ENCODE data around the gene SCUBE1. TPM values are rescaled to one million over a fixed set of nuclear protein-coding genes. Genes with fewer than 3 reads are reported as not detected.

Gene SCUBE1
- total RNA-seq, 1 experiment from 2014 or later = 3.9 TPM

GRCh38 chr22:43341565-43341964 is 1.6 kb downstream of the SCUBE1 start (continued):
- no peak for TF ChIP-seq ZBTB33 (IDR thresholded peaks at IDR 0.05; ENCODE audit: extremely low read depth, insufficient replicate concordance, low read length)
- TF ChIP-seq ZFX (IDR thresholded peaks at IDR 0.05) = no peak
- TF ChIP-seq EZH2 (IDR thresholded peaks at IDR 0.05) = no peak
- TF ChIP-seq, protein P1, sequence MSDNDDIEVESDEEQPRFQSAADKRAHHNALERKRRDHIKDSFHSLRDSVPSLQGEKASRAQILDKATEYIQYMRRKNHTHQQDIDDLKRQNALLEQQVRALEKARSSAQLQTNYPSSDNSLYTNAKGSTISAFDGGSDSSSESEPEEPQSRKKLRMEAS (IDR thresholded peaks at IDR 0.05) = no peak
- TF ChIP-seq CBX3 (IDR thresholded peaks at IDR 0.05; ENCODE audit: low read depth) = no peak

DNA sequence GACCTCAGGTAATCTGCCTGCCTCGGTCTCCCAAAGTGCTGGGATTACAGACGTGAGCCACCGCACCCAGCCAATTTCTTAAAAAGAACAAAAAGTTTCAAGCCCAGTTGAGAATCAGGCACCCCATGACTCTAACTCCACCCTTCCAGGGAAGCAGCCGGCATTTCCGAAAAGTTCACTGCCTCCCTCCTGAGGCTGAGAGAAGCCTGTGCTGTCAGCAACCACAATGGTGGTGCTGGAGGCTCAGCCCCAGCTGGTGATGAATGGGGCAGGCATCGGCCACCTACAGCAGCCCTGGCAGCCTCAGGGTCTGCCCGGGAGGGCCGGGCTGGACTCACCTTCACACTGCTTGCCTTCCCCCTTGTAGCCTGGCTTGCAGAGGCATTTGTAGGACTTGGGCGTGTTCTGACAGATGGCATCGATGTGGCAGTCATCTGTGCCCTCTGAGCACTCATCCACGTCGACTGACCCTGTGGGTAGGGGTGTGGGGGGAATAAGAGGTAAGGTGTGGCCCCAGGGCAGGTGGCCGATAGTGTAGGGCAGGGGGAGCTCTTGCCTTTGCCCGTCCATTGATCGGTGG is 4.3 kb downstream of the SCUBE1 start:
- no peaks in the 10 kb centered on the region for H3K36me3 ChIP-seq (ENCODE audit: control insufficient read depth in 1 of 2, insufficient read depth in 2 of 2, low read length in 2 of 2)
- ChIA-PET CTCF (no interaction called here), RAD21 (ENCODE audit: low non-redundant PET in 1 of 2, low total read pairs in 2 of 2, uncharacterized antibody in 2 of 2, unreplicated experiment in 2 of 2) (no interaction called here), POLR2A (no interaction called here)
- BruUV-seq (replicated peaks) = no TSS peak
- H3K9me3 ChIP-seq (ENCODE audit: control insufficient read depth in 1 of 2, insufficient read depth in 1 of 2, low read depth in 1 of 2, low read length in 2 of 2) = no peaks in the 10 kb centered on the region
- H4K20me1 ChIP-seq (ENCODE audit: insufficient read depth) = no peaks in the 10 kb centered on the region
- H3K27me3 ChIP-seq (ENCODE audit: insufficient read depth, low read length) = 0 out of 2 replicates have a peak, but pooled peaks cover 2% of the 10 kb centered on the region
- no peak overlapping the region for H3K9ac ChIP-seq (ENCODE audit: low read length)
- H3K4me2 ChIP-seq (ENCODE audit: low read length) = no peak overlapping the region
- intact Hi-C loops (cut with micrococcal nuclease) = no loop called here
- TF ChIP-seq ZFX (IDR thresholded peaks at IDR 0.05) (no peak), YY1 (IDR thresholded peaks at IDR 0.05; ENCODE audit: extremely low read depth, insufficient replicate concordance, low read depth, low read length) (no peak)
- ATAC-seq (no peak), DNase-seq (ENCODE audit: low read depth, low spot score) (no peak)
- H3K4me3 ChIP-seq (replicated peaks in 1 of 2; ENCODE audit: low read depth in 1 of 2, low read length in 2 of 2) = no peak overlapping the region
- H3K4me1 ChIP-seq (ENCODE audit: control insufficient read depth in 1 of 2, insufficient read depth in 2 of 2, low read length in 2 of 2) = 0 out of 4 replicates have a peak, but pooled peaks cover 0 to 2% of the 10 kb centered on the region in 2 experiments
- no peaks in the 10 kb centered on the region for H3K9me2 ChIP-seq (ENCODE audit: insufficient read depth)
- no peaks in the 10 kb centered on the region for H3K79me2 ChIP-seq (ENCODE audit: insufficient read depth, low read length)
- H2AFZ ChIP-seq (ENCODE audit: low read depth, low read length, poor library complexity, severe bottlenecking) = no peak overlapping the region
- no peak overlapping the region for H3K27ac ChIP-seq (ENCODE audit: low read depth, low read length)

All from HCT116 (cell line).